Right forelimb (tissue), 1 donor: ENCODE results near the gene EDRF1.
"Not testable (repeated sequence)": the region's sequence is repeated elsewhere in the genome, so short reads cannot be mapped to it uniquely, and the experiment has no call there.

ENCODE experiments used
- DNase-seq: peaks from one replicate; pipeline ENCODE4 v3.0.0-alpha.2; 2018

EDRF1 gene, protein sequence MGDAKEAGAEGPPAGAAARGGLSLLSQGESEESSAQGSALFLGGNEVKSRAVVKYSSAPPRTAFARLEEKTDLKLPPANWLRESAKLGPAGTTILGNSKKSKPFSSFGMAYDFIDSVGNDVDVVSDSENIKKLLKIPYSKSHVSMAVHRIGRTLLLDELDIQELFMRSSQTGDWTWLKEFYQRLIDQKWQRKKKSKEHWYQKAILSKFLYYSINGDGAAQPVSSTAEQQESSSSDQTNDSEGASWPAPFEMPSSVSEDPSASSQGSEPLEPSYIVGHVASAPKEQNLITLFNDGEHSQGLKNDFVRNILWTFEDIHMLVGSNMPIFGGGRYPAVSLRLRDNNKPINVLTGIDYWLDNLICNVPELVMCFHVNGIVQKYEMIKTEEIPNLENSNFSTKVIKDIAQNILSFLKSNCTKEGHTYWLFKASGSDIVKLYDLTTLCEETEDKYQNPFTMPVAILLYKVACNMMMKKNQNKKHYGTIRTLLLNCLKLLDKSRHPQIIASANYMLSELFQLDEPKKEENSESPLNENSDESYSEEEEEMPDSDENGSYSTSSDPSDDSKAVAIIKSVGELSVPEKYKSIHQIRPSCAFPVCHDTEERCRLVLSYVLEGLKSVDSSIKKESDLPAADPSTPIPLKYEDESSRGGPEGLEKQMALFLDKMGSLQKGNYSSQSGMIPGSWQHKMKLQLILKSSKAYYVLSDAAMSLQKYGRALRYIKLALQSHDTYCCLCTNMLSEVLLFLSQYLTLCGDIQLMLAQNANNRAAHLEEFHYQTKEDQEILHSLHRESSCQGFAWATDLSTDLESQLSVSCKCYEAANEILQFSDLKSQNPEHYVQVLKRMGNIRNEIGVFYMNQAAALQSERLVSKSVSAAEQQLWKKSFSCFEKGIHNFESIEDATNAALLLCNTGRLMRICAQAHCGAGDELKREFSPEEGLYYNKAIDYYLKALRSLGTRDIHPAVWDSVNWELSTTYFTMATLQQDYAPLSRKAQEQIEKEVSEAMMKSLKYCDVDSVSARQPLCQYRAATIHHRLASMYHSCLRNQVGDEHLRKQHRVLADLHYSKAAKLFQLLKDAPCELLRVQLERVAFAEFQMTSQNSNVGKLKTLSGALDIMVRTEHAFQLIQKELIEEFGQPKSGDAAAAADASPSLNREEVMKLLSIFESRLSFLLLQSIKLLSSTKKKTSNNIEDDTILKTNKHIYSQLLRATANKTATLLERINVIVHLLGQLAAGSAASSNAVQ

DNA sequence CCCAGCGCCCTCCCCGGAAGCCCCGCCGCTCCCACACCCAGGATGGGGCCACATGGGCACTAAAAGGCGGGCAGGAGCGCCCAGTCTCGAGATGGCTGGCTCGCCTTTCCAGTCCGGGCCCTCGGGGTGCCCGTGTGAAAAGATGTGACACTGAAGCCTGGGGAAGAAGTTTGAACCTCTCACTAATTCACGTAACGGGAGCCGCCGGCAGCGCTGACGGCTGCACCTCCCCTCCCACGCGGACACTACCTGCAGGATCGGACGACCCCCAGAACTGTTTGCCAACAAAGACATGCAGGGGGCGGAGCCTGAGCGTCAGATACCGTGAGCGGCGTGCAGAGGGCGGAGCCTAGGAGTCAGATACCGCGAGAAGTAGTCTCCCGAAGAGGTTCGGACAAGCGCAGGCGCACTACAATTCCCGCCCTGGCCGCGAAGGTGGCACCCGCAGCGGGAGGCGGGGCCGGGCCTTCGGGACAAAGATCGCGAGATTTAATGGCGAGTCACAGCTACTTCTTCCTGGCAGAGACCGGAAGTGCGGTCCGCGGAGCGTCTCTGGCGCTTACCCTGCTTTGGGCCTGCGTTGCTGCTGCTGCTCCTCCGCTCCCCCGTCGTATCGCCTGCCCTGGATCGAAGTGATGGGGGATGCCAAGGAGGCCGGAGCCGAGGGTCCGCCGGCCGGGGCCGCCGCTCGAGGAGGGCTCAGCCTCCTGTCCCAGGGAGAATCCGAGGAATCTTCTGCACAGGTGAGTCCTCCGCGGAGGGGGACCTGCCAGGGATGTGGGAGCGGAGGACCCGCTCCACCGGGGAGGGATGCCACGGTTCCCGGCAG is at the start of gene EDRF1:
EDRF1 (plus strand) TSS at position 537 of the 829 bp plus-strand sequence; CDS start at position 636, 99 bp downstream.
- peak; percentile 99 for DNase-seq

DNA sequence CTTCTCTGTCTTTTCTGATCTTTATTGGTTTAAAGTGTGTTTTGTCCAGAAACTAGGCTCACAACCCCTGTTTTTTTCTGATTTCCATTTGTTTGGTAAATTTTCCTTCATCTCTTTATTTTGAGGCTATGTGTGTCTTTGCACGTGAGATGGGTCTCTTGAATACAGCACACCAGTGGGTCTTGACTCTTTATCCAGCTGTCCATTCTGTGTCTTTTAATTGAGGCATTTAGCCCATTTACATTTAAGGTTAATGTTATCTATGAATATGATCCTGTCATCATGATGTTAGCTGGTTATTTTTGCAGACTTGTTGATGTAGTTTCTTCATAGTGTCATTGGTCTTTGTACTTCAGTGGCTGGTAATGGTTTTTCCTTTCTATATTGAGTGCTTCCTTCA is 46.6 kb upstream of the EDRF1 start:
- DNase-seq: no peak

DNA sequence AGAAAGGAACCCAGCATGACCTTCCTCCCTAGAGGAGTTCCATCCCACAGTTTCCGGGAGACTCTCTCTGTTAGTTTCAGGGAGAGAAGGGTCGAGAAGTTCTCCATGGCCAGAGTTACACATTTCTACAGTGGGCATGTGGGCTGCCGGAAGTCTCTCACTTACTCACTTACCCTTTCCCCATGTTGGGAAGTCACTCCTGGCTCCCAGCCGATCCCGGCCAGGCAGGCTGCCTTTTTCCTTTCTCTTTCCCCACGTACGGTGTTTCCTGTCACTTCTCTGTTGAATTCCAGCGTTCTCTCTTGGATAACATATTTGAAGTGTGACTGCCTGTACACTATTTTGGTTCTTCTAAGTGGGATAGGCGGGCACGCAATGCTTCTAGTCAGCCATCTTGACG is 40.1 kb upstream of the EDRF1 start:
- no peak for DNase-seq

DNA sequence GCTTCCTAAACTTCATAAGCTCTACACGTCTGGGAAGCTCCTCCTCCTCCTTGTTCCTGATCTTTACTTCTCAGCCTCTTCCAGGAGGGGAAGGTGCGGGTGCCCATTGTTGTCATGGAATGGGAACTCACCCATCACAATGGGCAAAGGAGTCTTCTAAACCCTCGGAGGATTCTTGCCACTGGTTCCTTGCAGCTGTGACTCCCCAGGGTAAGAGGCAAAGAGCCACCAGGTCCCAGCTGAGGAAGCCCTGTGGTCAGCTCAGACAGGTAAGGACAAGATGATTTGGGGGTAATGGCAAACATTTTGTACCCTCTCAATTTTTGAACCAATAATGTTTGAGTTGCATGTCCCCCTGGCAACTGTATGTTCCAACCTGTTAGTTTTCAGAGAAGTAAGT is 36.4 kb upstream of the EDRF1 start, which contains the start of gene TEX36:
TEX36 (minus strand) TSS at position 101 of the 400 bp plus-strand sequence. CDS start 174 bp downstream, outside the sequence.
- no peak for DNase-seq

DNA sequence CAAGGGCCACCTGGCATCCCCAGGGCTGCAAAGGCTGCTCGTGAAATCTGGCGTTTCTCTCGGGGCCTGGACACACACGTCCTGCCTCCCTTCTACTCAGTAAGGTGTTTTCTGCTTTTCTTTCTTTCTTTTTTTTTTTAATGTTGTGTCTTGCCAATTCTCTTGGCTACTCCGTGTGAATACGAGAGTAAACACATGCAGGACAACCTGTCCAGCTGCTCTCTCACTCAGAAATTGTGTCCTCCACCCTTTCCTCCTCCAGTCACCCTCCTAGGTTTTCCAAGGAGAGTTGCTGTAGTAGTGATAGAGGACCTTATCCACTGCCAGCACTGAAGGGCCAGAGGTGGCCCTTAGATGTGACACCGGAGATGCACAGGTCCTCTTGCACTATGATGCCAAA is 35.7 kb upstream of the EDRF1 start:
- DNase-seq: no peak

DNA sequence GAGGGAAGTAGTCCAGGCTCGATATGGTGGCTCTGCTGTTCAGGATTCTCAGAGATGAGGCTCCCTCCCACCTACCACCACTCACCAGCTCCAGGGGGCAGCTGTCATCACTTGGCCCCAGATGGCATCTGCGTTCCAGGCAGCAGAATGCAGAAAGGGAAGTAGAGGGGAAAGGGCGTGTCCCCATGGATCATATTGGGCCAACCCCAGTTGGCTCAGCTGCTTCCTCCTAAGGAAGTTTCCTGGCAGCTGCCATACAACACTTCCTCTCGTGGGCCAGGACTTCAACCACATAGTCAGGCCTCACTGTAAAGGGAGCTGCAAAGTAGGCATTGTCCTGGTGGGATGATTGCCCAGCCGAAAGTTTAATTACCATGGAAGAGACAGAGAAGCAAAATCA is 34.9 kb upstream of the EDRF1 start:
- no peak for DNase-seq

DNA sequence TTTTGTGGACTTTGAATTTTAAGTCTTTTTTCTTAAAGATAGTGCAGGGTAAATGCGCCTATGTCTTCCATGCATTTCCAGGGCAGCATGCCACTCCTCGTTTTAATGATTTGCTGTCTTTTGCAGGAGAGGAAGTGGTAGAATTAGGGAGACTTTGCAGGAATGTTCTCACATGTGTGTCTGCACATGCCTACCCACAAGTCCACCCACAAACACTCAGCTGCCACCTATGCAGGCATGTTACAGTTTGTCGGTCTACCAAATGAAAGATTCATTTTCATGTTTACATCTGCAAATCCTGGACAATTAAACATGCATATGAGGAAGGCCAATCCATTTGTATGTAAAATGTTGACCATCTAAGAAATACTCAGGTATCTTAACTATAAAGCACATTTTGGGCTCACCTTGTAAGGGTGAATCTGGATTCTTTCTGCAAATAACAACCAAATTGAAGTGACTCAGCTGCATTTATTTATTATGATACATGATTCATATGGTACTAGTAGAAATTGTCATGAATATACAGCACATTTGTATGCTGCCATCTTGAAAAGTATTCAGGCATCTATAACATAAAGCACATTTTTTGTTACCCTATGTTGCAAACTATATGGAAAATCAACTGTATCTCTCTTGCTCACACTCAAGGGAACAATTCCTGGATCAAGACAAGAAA is 31.9 kb upstream of the EDRF1 start:
- DNase-seq: no peak

DNA sequence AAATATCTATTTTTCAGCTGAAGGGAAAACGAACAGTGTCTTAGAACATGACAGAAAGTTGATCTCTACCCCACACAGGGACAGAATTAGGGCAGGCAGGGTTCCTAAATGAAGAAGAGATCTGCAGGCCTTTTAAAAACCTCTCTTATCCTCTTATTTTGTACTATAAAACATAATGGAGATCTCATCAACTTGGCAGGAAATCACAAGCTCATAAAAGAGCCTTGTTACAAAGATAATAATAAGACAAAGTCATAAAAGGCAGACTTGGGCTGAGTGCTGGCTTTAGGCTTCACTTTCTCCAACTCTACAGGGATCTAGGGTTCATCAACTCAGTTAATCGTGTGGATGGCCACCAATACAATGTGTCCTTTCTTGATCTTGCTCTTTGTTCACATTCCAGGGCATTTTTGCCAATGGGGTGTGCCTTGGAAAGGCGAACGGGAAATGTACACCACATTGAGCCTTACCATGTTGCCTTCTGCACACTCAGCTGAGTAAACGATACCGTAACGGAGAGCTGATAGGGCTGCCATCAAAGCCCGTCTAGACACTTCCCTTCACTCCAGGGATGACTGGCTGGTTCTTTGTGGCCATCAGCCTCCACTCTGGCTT is 29.4 kb upstream of the EDRF1 start:
- DNase-seq: no peak

DNA sequence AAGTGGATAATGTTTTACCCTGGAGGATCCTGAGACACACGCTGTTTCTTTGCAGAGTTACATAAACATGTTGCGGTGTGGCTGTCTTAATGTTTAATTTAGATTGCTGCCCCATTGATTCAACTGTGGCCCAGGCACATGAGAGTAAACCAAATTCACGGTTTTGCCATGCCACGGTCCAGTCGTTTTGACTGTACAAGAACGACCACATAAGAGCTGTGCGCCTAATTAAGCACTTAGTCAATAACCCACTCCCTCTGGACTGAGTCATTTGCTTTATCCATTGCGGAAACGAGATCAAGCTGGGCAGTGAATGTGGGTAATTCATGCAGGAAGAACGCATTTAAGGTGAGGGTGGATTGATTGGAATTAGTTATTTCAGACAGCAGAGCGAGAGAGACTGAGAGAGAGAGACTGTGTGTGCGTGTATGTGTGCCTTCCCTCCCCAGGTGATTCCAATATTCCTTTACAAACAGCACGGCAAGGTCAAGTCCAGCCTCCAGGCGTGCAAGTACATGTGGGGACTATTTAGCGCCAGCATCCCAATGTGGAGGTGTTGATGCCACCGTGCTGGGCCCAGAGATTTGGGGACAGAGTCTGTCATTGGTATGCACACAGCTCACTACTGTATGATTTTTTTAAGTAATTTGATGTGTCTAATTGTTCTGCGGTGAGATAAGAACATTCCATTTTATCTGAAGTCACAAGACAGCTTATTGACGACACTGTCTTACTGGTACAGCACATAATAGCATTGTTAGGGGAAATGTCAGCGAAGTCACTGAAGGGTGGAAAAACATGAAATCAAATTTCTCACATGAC is 28.1 kb upstream of the EDRF1 start:
- DNase-seq: no peak

DNA sequence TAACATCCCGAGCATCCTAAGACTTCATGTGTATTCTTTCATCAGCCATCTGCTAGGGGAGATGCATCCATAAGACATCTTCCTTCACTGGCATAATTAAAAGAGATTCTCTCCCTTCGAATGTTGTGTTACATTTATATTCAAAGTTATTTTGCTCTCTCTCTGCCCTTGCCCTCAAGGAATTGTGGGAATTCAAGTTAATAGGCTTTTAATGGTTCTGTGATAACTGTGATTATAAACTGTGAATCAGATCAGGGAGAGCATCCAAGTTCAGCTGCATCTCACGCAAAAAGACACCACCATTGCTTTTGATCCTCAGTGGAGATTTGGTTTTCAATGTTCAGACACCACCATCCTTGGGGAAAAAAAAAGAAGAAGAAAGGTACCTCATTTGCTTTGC is 27.3 kb upstream of the EDRF1 start:
- no peak for DNase-seq

DNA sequence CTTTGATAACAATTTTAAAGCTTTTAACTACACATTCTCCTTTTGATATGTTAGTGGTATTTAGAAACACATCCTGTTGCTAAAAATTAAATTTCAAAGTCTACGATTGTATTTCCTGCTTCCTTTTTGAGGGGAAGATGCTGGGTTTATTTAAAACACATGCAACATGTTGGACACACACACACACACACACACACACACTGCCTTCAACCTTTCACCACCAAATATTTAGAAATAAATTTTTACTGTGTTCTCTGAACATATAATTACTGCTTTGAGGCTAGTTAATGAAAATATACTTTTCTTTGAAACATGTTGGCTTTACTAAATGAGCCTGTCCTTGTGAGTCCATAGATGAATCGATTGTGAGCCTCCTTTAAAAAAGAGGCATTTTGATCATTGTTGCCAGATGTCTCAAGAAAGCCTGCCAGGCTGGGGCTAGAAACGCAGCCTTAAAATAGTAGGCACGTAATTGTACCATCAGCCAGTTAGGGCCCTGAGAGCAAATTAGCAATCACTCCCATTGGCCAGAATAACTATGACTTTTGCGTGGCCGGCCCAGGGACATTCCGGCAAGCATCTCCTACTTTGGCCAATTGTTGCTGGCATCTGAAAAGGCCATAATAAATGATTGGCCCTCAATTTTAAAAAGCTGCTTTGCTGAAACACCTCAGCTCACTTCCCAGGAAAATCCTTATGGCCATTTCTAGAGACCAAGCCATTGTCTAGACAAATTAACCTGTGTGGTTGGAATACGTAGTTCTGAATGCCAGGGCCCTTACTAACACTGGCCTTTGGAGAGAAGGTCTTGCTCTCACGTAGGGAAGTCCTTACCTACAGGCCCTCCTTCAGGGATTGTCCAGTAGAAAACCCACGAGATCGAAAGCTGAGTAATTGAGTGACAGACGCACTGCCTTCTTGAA is 26.6 kb upstream of the EDRF1 start:
- DNase-seq: no peak

DNA sequence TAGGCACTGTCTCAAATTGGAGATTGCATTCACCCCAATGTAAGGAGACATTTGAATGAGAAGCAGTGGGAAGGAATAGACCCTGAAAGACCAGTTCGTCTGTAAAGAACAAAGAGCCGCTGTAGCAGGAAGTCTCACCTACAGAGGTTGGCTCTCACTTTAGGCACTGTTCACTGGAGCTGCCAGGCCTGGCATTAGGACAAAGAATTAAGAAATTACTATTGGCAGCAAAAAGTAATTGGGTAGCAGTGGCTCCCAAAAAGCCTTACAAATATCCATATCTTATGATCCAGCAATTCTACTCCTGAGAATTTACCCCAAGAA is 26.0 kb upstream of the EDRF1 start:
- no peak for DNase-seq

DNA sequence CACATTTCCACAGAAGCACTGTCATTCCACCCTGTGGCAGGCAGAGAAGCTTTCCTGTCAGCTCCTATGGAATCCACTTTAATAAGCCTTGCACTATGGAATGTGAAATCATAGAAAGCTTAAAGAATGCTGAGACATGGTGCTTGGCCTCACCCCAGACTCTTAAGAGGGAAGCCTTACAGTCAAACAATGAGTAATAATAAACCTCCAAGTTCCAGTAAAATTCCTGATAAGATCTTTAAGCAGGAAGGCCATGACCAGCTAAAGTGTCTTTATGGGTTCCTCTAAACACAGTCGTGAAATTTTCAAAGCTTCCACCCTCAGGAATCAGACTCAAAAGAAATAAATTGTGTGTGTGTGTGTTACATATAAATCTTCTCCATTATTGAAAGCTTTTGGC is 24.6 kb upstream of the EDRF1 start:
- DNase-seq: no peak

DNA sequence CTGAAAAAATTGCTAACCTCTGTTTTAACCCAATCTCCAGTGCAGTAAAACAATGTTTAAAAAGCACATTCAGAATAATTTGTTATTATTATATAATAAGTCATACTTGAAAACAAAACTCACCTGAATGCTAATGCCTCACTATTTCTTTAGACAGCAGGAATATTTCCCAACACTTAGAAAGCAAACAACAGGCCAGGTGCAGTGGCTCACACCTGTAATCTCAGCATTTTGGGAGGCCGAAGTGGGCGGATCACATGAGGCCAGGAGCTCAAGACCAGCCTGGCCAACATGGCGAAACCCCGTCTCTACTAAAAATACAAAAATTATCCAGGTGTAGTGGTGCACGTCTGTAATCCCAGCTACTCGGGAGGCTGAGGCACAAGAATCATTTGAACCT is 22.6 kb upstream of the EDRF1 start:
- DNase-seq: not testable (repeated sequence)

DNA sequence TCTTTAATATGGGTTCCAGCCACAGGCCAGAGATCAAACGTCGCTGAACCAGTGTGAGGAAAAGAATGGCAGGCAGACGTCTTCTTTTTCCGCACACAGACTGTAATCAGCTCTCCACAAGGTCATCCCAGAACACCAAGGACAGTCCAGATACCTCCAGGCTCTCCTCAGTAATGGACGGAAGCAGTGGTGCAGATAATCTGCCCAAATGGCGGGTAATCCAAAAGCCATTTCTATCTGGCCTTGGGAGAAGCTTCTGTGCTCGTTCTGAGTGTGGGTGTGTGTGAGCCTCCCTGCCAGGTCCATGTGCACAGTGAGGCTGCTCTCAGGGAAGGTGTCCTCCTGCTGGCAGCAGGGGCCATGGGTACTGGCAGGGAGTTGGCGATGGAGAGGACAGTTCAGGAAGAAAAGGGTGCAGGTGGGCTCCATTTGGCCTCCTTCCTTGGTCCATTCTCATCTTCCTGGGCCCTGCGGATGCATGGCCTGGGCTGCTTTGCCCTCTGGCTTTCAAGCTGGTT is 21.0 kb upstream of the EDRF1 start:
- no peak for DNase-seq

DNA sequence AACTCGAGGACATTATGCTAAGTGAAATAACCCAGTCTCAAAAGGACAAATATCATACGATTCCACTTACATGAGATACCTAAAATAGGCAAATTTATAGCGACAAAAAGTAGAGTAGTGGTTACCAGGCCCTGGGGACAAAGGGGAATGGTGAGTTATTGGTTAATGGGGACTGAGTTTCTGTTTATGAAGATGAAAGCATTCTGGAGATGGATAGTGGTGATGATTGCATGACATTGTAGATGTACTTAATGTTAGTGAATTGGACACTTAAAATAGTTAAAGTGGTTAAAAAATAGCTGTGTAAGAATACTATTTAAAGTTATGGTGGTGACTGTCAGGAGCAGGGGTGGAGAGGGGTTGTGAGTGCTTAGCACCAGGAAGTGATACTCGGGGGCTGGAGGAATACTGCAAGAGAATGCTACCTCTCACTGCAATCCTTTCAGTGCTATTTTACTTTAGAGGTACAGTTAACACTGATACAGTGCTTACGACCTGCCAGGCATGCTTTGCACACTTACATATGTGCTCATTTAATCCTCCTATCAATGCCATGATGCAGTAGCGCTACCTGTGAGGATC is 19.9 kb upstream of the EDRF1 start:
- no peak for DNase-seq

DNA sequence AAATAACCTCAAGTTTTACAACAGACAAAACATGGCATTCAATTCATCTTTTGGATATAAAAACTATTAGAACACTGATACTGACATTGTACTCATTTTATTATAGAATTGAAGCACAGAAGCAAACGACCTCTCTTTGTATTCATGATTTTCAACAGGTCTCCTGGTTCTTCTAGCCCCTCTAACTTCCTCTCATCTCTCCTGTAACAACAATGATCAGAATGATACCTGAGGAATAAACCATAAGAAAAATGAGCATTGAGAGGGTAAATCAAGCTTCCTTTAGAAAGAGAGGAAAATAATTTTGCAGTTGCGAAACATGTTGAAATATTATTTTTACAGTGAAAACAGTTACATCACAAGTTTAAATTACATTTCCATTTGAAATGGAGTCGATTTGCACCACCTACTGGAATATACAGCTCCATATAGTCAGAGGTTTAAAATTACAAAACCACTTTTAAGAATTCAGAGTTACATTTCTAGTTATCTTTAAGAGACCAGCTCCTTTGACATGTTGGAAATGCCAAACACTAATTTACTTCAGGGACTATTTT is 19.1 kb upstream of the EDRF1 start:
- DNase-seq: no peak
